Endothelial cell (in vitro differentiated cells): ENCODE data around the gene SPHK2. TPM values are rescaled to one million over a fixed set of nuclear protein-coding genes. Genes with fewer than 3 reads are reported as not detected.

ENCODE experiments used
- DNase-seq: peaks from one replicate; pipeline ENCODE4 v3.0.0; 2021; ENCODE audit warnings: low spot score
- H3K27ac Mint-ChIP-seq: one replicate; pipeline ENCODE4 v1.8.0; 2021; ENCODE audit warnings: mixed read lengths, inconsistent platforms; ENCODE audit not compliant: unreplicated experiment
- H3K27me3 Mint-ChIP-seq: one replicate; pipeline ENCODE4 v1.8.0; 2021; ENCODE audit warnings: mild to moderate bottlenecking, moderate library complexity, mixed read lengths, inconsistent platforms; ENCODE audit not compliant: unreplicated experiment
- H3K36me3 Mint-ChIP-seq: one replicate; pipeline ENCODE4 v1.8.0; 2021; ENCODE audit warnings: mild to moderate bottlenecking, low read depth, mixed read lengths, inconsistent platforms; ENCODE audit not compliant: unreplicated experiment
- H3K4me1 Mint-ChIP-seq: one replicate; pipeline ENCODE4 v1.8.0; 2021; ENCODE audit warnings: mild to moderate bottlenecking, mixed read lengths, inconsistent platforms; ENCODE audit not compliant: unreplicated experiment
- H3K4me3 Mint-ChIP-seq: one replicate; pipeline ENCODE4 v1.8.0; 2021; ENCODE audit warnings: mild to moderate bottlenecking, mixed read lengths, inconsistent platforms; ENCODE audit not compliant: unreplicated experiment
- H3K9me3 Mint-ChIP-seq: one replicate; pipeline ENCODE4 v1.8.0; 2021; ENCODE audit warnings: mixed read lengths, inconsistent platforms; ENCODE audit not compliant: unreplicated experiment
- CTCF ChIP-seq: fragments of 200-600 bp; sonication (generic); IDR thresholded peaks from one replicate; pipeline ENCODE4 v1.5.0; 2021; ENCODE audit warnings: antibody characterized with exemption; ENCODE audit not compliant: unreplicated experiment
- total RNA-seq: library from RNA; stranded (reverse); fragmentation: NEBNext Ultra II Directional; extraction: Animal tissue kit (Norgen Biotek cat#: 25700); gene quantifications from one replicate; pipeline ENCODE4 v1.2.1, GENCODE V29; 2021; ENCODE audit not compliant: unreplicated experiment

Gene SPHK2
- total RNA-seq, 1 donor from 2014 or later, result 24.7 TPM

GRCh38 chr19:48596237-48596636 is 23.1 kb upstream of the SPHK2 start:
- Mint-ChIP-seq H3K36me3 (no peaks in the 10 kb centered on the region), H3K27me3 (peaks cover 9% of the 10 kb centered on the region), H3K4me3 (no peak overlapping the region), H3K4me1 (no peaks in the 10 kb centered on the region), H3K9me3 (no peaks in the 10 kb centered on the region), H3K27ac (no peak overlapping the region)
- TF ChIP-seq CTCF, result no peak
- DNase-seq, result no peak

- no peak overlapping the region for H3K27ac Mint-ChIP-seq
- no peaks in the 10 kb centered on the region for H3K36me3 Mint-ChIP-seq
- H3K9me3 Mint-ChIP-seq, result no peaks in the 10 kb centered on the region
- TF ChIP-seq CTCF, result no peak
- no peaks in the 10 kb centered on the region for H3K4me1 Mint-ChIP-seq
- peaks cover 7% of the 10 kb centered on the region for H3K27me3 Mint-ChIP-seq
- no peak overlapping the region for H3K4me3 Mint-ChIP-seq
- no peak for DNase-seq
These were observed 22.4 kb upstream of the SPHK2 start for GRCh38 chr19:48596679-48597465.

GRCh38 chr19:48598996-48599700 is 20.2 kb upstream of the SPHK2 start:
- H3K36me3 Mint-ChIP-seq, result no peaks in the 10 kb centered on the region
- H3K27me3 Mint-ChIP-seq, result peaks cover 7% of the 10 kb centered on the region
- H3K27ac Mint-ChIP-seq, result no peak overlapping the region
- H3K9me3 Mint-ChIP-seq, result no peaks in the 10 kb centered on the region
- TF ChIP-seq CTCF, result no peak
- H3K4me3 Mint-ChIP-seq, result no peak overlapping the region
- H3K4me1 Mint-ChIP-seq, result no peaks in the 10 kb centered on the region
- no peak for DNase-seq

GRCh38 chr19:48600679-48601417 is 18.5 kb upstream of the SPHK2 start:
- no peak overlapping the region for H3K27ac Mint-ChIP-seq
- no peak for TF ChIP-seq CTCF
- H3K27me3 Mint-ChIP-seq, result peaks cover 5% of the 10 kb centered on the region
- DNase-seq, result no peak
- H3K36me3 Mint-ChIP-seq, result no peaks in the 10 kb centered on the region
- H3K4me3 Mint-ChIP-seq, result no peak overlapping the region
- no peaks in the 10 kb centered on the region for H3K4me1 Mint-ChIP-seq
- H3K9me3 Mint-ChIP-seq, result no peaks in the 10 kb centered on the region
